T-cell (primary cell): Measurements from ENCODE around the gene ISY1. TPM values are rescaled to one million over a fixed set of nuclear protein-coding genes. Genes with fewer than 3 reads are reported as not detected.
A peak's percentile ranks its signal among the peaks of the same experiment; 100 is the strongest.

ENCODE experiments used
- ATAC-seq, 4 experiments: fragments of 200-7000 bp in 3 of 4; fragments of 150-1000 bp in 1 of 4; cut with Tn5 transposase; replicated peaks in 1 of 4; 1 replicate in 3 of 4; 2 replicates in 1 of 4; pipeline ENCODE4 v1.10.0; 2021; ENCODE audit warnings: moderate library complexity in 3 of 4, mild to moderate bottlenecking in 2 of 4, moderate number of reproducible peaks in 1 of 4
- CTCF ChIA-PET, 2 donors: fragments of 300-600 bp; sonication (Branson Sonifier 250); formaldehyde crosslinking; loops; one replicate each; lab custom pipeline; 2022; ENCODE audit warnings: antibody characterized with exemption in 2 of 2; lab: Charles Lee
- POLR2A ChIA-PET, 2 donors: fragments of 300-600 bp; sonication (Branson Sonifier 250); formaldehyde crosslinking; loops; one replicate each; lab custom pipeline; 2022; ENCODE audit warnings: antibody characterized with exemption in 2 of 2; lab: Charles Lee
- DNase-seq, 35 experiments: peaks; one replicate each; pipeline versions ENCODE4 v3.0.0 to v3.0.0-alpha.2; 2013 to 2023
- H3K27ac ChIP-seq: one replicate; pipeline ENCODE4 v1.5.1; 2013; ENCODE audit warnings: low read length
- H3K27me3 ChIP-seq, 2 experiments: replicated peaks in 1 of 2; 1 replicate in 1 of 2; 2 replicates in 1 of 2; pipeline versions ENCODE4 v1.6.1 to v1.7.0; 2013; ENCODE audit warnings: low read length in 1 of 2, mixed read lengths in 1 of 2; ENCODE audit not compliant: control insufficient read depth in 2 of 2, insufficient read depth in 2 of 2; ENCODE audit errors: extremely low read depth in 1 of 2
- H3K36me3 ChIP-seq, 2 donors: 1 replicate in 1 of 2; 2 replicates in 1 of 2; pipeline versions ENCODE4 v1.6.1 to v1.7.0; 2013; ENCODE audit warnings: low read length in 1 of 2; ENCODE audit not compliant: control insufficient read depth in 2 of 2, insufficient read depth in 1 of 2; ENCODE audit errors: extremely low read depth in 1 of 2
- H3K4me1 ChIP-seq, 2 experiments: 1 replicate in 1 of 2; 2 replicates in 1 of 2; pipeline versions ENCODE4 v1.6.1 to v1.7.0; 2013; ENCODE audit warnings: low read length in 2 of 2, mixed read lengths in 1 of 2; ENCODE audit not compliant: insufficient read depth in 2 of 2, control insufficient read depth in 1 of 2; ENCODE audit errors: extremely low read depth in 1 of 2
- H3K4me3 ChIP-seq, 2 donors: 1 replicate in 1 of 2; 2 replicates in 1 of 2; pipeline versions ENCODE4 v1.5.1 to v1.7.0; 2013; ENCODE audit warnings: mild to moderate bottlenecking in 2 of 2, low read length in 1 of 2, moderate library complexity in 1 of 2; ENCODE audit not compliant: control insufficient read depth in 1 of 2; ENCODE audit errors: extremely low read depth in 1 of 2
- H3K9me3 ChIP-seq: 2 replicates; pipeline ENCODE4 v1.7.0; 2013
- H3K27ac Mint-ChIP-seq, 2 donors: one replicate each; pipeline ENCODE4 v1.8.0; 2020 to 2021; ENCODE audit warnings: mild to moderate bottlenecking in 2 of 2, mixed read lengths in 2 of 2
- H3K27me3 Mint-ChIP-seq, 2 donors: one replicate each; pipeline ENCODE4 v1.8.0; 2021 to 2022; ENCODE audit warnings: mixed read lengths in 2 of 2
- H3K36me3 Mint-ChIP-seq: one replicate; pipeline ENCODE4 v1.8.0; 2021; ENCODE audit warnings: mixed read lengths
- H3K4me1 Mint-ChIP-seq, 3 donors: one replicate each; pipeline ENCODE4 v1.8.0; 2020 to 2022; ENCODE audit warnings: mixed read lengths in 3 of 3, mild to moderate bottlenecking in 1 of 3
- H3K4me3 Mint-ChIP-seq, 3 donors: one replicate each; pipeline ENCODE4 v1.8.0; 2020 to 2022; ENCODE audit warnings: mild to moderate bottlenecking in 3 of 3, mixed read lengths in 3 of 3, moderate library complexity in 3 of 3
- H3K9me3 Mint-ChIP-seq, 3 donors: one replicate each; pipeline ENCODE4 v1.8.0; 2020 to 2022; ENCODE audit warnings: mixed read lengths in 3 of 3
- WGBS: methylation state at CpG from one replicate; pipeline ENCODE4 v1.1.5; 2013; ENCODE audit warnings: missing lambda C conversion rate; ENCODE audit not compliant: insufficient coverage; 5-methylcytosine and 5-hydroxymethylcytosine counted together
- total RNA-seq, 35 experiments: library from RNA in 6 of 35; stranded (reverse) in 6 of 35; fragments of 120-200 nt in 1 of 35; gene quantifications; one replicate each; pipeline versions ENCODE4 v1.2.1 to v1.2.4 and lab custom pipeline; 2013 to 2026

Gene ISY1
- total RNA-seq, 5 donors from 2014 or later (not counting 1 experiment from before 2014, with no cell fraction given): 34.8 to 42.0 (median 35.9) TPM

GRCh38 chr3:129105862-129106261 lies 55.0 kb downstream of the ISY1 start:
- H3K4me1 Mint-ChIP-seq: peaks cover 80 to 90% (median 85%) of the 10 kb centered on the region in 3 donors
- Histone ChIP-seq H3K9me3 (no peaks in the 10 kb centered on the region), H3K36me3 (peaks cover 8 to 59% of the 10 kb centered on the region in 2 donors), H3K27ac (no peak overlapping the region), H3K4me1 (peaks cover 18 to 80% of the 10 kb centered on the region in 2 experiments), H3K27me3 (no peaks in the 10 kb centered on the region), H3K4me3 (no peak overlapping the region)
- no peaks in the 10 kb centered on the region for H3K9me3 Mint-ChIP-seq
- no peak for DNase-seq
- 91% methylated on average over 3 of the region's 4 CpGs for WGBS
- ChIA-PET POLR2A (no interaction called here), CTCF (interaction anchor here in 1 of 2 donors (0.5 to 0.8 kb wide), 2 partner anchors 78 to 136 kb away, joined by 3 read pairs; no protein-coding TSS in a partner anchor)
- no peak for ATAC-seq
- H3K27ac Mint-ChIP-seq: peak overlapping the region; percentile 39 to 43
- peaks cover 27% of the 10 kb centered on the region for H3K36me3 Mint-ChIP-seq
- H3K4me3 Mint-ChIP-seq: peak overlapping the region in 1 of 3 donors; percentile 57
- H3K27me3 Mint-ChIP-seq: no peaks in the 10 kb centered on the region

- WGBS: 91% methylated on average over 3 of the region's 6 CpGs
- Mint-ChIP-seq H3K4me3 (peak overlapping the region in 1 of 3 donors; percentile 50), H3K27ac (peak overlapping the region; percentile 4 to 86), H3K9me3 (no peaks in the 10 kb centered on the region), H3K4me1 (peaks cover 81 to 91% (median 83%) of the 10 kb centered on the region in 3 donors), H3K27me3 (no peaks in the 10 kb centered on the region), H3K36me3 (peaks cover 21% of the 10 kb centered on the region)
- ChIA-PET CTCF (no interaction called here), POLR2A (interaction anchor here in 1 of 2 donors (0.6 to 1.4 kb wide), 2 partner anchors 13 to 14 kb away, joined by 3 to 13 read pairs; no protein-coding TSS in a partner anchor)
- DNase-seq: no peak
- H3K36me3 ChIP-seq: peaks cover 8 to 54% of the 10 kb centered on the region in 2 donors
- H3K9me3 ChIP-seq: no peaks in the 10 kb centered on the region
- H3K4me3 ChIP-seq: no peak overlapping the region
- H3K27me3 ChIP-seq: no peaks in the 10 kb centered on the region
- peaks cover 18 to 75% of the 10 kb centered on the region in 2 experiments for H3K4me1 ChIP-seq
- H3K27ac ChIP-seq: no peak overlapping the region
- ATAC-seq: no peak
Observed at GRCh38 chr3:129104498-129105079, 56.3 kb downstream of the ISY1 start.

GRCh38 chr3:129104051-129104450 lies 56.8 kb downstream of the ISY1 start:
- no peak for DNase-seq
- Histone ChIP-seq H3K36me3 (peaks cover 8 to 52% of the 10 kb centered on the region in 2 donors), H3K4me3 (no peak overlapping the region), H3K27me3 (no peaks in the 10 kb centered on the region), H3K27ac (no peak overlapping the region), H3K9me3 (no peaks in the 10 kb centered on the region), H3K4me1 (peaks cover 18 to 74% of the 10 kb centered on the region in 2 experiments)
- Mint-ChIP-seq H3K27me3 (no peaks in the 10 kb centered on the region), H3K27ac (peak overlapping the region; percentile 20 to 81), H3K4me1 (peaks cover 84 to 94% (median 84%) of the 10 kb centered on the region in 3 donors), H3K9me3 (no peaks in the 10 kb centered on the region), H3K36me3 (peaks cover 21% of the 10 kb centered on the region), H3K4me3 (peak overlapping the region in 1 of 3 donors; percentile 50)
- ChIA-PET CTCF (interaction anchor here in 1 of 2 donors (0.7 kb wide), 1 partner anchor 18 kb away, joined by 3 read pairs; no protein-coding TSS in a partner anchor), POLR2A (interaction anchor here (0.6 to 1.4 kb wide), 3 partner anchors 10 to 14 kb away, joined by 3 to 15 read pairs (median 13); no protein-coding TSS in a partner anchor)
- 83% methylated on average over 1 of the region's 6 CpGs for WGBS
- no peak for ATAC-seq

GRCh38 chr3:129103296-129103695 lies 57.6 kb downstream of the ISY1 start:
- Histone ChIP-seq H3K4me3 (no peak overlapping the region), H3K9me3 (no peaks in the 10 kb centered on the region), H3K27ac (no peak overlapping the region), H3K36me3 (peaks cover 5 to 46% of the 10 kb centered on the region in 2 donors), H3K4me1 (peaks cover 13 to 70% of the 10 kb centered on the region in 2 experiments), H3K27me3 (no peaks in the 10 kb centered on the region)
- Mint-ChIP-seq H3K9me3 (no peaks in the 10 kb centered on the region), H3K4me1 (peaks cover 79 to 90% (median 80%) of the 10 kb centered on the region in 3 donors), H3K4me3 (peak overlapping the region in 1 of 3 donors; percentile 60), H3K27ac (peak overlapping the region; percentile 20 to 77), H3K27me3 (no peaks in the 10 kb centered on the region), H3K36me3 (peaks cover 18% of the 10 kb centered on the region)
- DNase-seq (no peak), ATAC-seq (no peak)
- ChIA-PET CTCF (interaction anchor here (0.6 to 0.7 kb wide), 3 partner anchors 13 to 47 kb away, joined by 3 to 6 read pairs (median 4); no protein-coding TSS in a partner anchor), POLR2A (no interaction called here)
- 91% methylated on average over 4 of the region's 7 CpGs for WGBS

- Histone ChIP-seq H3K27ac (no peak overlapping the region), H3K4me1 (peaks cover 9 to 66% of the 10 kb centered on the region in 2 experiments), H3K4me3 (no peak overlapping the region), H3K27me3 (no peaks in the 10 kb centered on the region), H3K36me3 (peaks cover 2 to 32% of the 10 kb centered on the region in 2 donors), H3K9me3 (no peaks in the 10 kb centered on the region)
- Mint-ChIP-seq H3K27me3 (no peaks in the 10 kb centered on the region), H3K4me1 (peaks cover 79 to 89% (median 80%) of the 10 kb centered on the region in 3 donors), H3K9me3 (no peaks in the 10 kb centered on the region), H3K27ac (peak overlapping the region; percentile 58 to 72), H3K36me3 (peaks cover 20% of the 10 kb centered on the region), H3K4me3 (peak overlapping the region in 1 of 3 donors; percentile 60)
- ChIA-PET CTCF (interaction anchor here (0.5 to 1.8 kb wide), 3 partner anchors 15 to 67 kb away, joined by 3 to 4 read pairs (median 4); no protein-coding TSS in a partner anchor), POLR2A (interaction anchor here (0.6 to 1.0 kb wide), 2 partner anchors 21 to 207 kb away, joined by 3 read pairs; no protein-coding TSS in a partner anchor)
- 94% methylated on average over 8 of the region's 12 CpGs for WGBS
- ATAC-seq: no peak
- DNase-seq: no peak
Observed at GRCh38 chr3:129101370-129102138, 59.3 kb downstream of the ISY1 start.

- Histone ChIP-seq H3K4me1 (peaks cover 7 to 65% of the 10 kb centered on the region in 2 experiments), H3K9me3 (no peaks in the 10 kb centered on the region), H3K27ac (no peak overlapping the region), H3K27me3 (no peaks in the 10 kb centered on the region), H3K36me3 (peaks cover 9 to 35% of the 10 kb centered on the region in 2 donors), H3K4me3 (no peak overlapping the region)
- DNase-seq (no peak), ATAC-seq (no peak)
- H3K27me3 Mint-ChIP-seq: no peaks in the 10 kb centered on the region
- H3K9me3 Mint-ChIP-seq: no peaks in the 10 kb centered on the region
- WGBS: no CpG with 5 or more reads among the region's 1 CpG
- H3K27ac Mint-ChIP-seq: peak overlapping the region; percentile 66 to 68
- ChIA-PET CTCF (interaction anchor here (0.6 to 1.8 kb wide), 3 partner anchors 18 to 47 kb away, joined by 3 to 4 read pairs (median 3); no protein-coding TSS in a partner anchor), POLR2A (interaction anchor here in 1 of 2 donors (1.0 kb wide), 1 partner anchor 19 kb away, joined by 3 read pairs; no protein-coding TSS in a partner anchor)
- peaks cover 73 to 84% (median 78%) of the 10 kb centered on the region in 3 donors for H3K4me1 Mint-ChIP-seq
- H3K4me3 Mint-ChIP-seq: peak overlapping the region in 1 of 3 donors; percentile 12
- H3K36me3 Mint-ChIP-seq: peaks cover 24% of the 10 kb centered on the region
Observed at GRCh38 chr3:129100274-129100673, 60.6 kb downstream of the ISY1 start.
